Progenitor cell of endocrine pancreas (in vitro differentiated cells): ENCODE results near the gene IRX4. TPM values are rescaled to one million over a fixed set of nuclear protein-coding genes. Genes with fewer than 3 reads are reported as not detected.

Experiments used
- DNase-seq: peaks from one replicate; pipeline ENCODE4 v3.0.0; 2021; ENCODE audit warnings: low spot score; ENCODE audit not compliant: unreplicated experiment
- H3K27ac Mint-ChIP-seq: 2 replicates; pipeline ENCODE4 v1.8.0; 2021; ENCODE audit warnings: mild to moderate bottlenecking, moderate library complexity, mixed read lengths
- H3K27me3 Mint-ChIP-seq: 2 replicates; pipeline ENCODE4 v1.8.0; 2021; ENCODE audit warnings: mixed read lengths
- H3K36me3 Mint-ChIP-seq: 2 replicates; pipeline ENCODE4 v1.8.0; 2022; ENCODE audit warnings: mixed read lengths; ENCODE audit not compliant: insufficient read depth
- H3K4me1 Mint-ChIP-seq: 2 replicates; pipeline ENCODE4 v1.8.0; 2021; ENCODE audit warnings: low read depth, mixed read lengths
- H3K4me3 Mint-ChIP-seq: 2 replicates; pipeline ENCODE4 v1.8.0; 2021; ENCODE audit warnings: low read depth, mild to moderate bottlenecking, moderate library complexity, mixed read lengths
- H3K9me3 Mint-ChIP-seq: 2 replicates; pipeline ENCODE4 v1.8.0; 2021; ENCODE audit warnings: low read depth, mixed read lengths
- total RNA-seq: library from RNA; stranded (reverse); gene quantifications from 2 replicates; pipeline ENCODE4 v1.2.1, GENCODE V29; 2021
- TF ChIP-seq, protein P1 (sequence below): fragments of 200-600 bp; sonication (generic); IDR thresholded peaks from one replicate; pipeline ENCODE4 v1.5.0; 2021; ENCODE audit warnings: antibody characterized with exemption, mild to moderate bottlenecking; ENCODE audit not compliant: unreplicated experiment

Gene IRX4
- total RNA-seq, 1 donor from 2014 or later, result 0.17 TPM

DNA sequence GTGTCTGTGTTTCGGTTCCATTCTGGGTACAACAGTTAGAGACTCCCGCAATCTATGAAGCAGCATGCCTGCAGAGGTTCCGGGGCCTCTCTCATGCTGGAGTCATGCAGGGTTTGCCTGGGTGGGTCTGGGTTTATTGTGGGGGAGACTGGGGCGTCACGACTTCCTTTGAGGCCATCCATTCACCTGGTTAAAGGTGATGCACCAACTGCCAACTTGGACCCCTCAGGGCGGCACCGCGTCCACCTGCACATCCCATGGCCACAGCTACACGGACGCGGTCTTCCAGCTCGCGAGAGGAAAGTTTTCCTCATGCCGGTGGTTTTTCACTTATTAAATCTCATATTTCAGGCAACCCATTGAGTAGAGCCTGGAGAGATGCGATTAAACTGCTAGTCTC lies 30.9 kb upstream of the IRX4 start:
- no peaks in the 10 kb centered on the region for H3K4me1 Mint-ChIP-seq
- no peak overlapping the region for H3K4me3 Mint-ChIP-seq
- H3K27ac Mint-ChIP-seq, result no peak overlapping the region
- H3K9me3 Mint-ChIP-seq, result no peaks in the 10 kb centered on the region
- H3K36me3 Mint-ChIP-seq, result no peaks in the 10 kb centered on the region
- TF ChIP-seq, protein P1, sequence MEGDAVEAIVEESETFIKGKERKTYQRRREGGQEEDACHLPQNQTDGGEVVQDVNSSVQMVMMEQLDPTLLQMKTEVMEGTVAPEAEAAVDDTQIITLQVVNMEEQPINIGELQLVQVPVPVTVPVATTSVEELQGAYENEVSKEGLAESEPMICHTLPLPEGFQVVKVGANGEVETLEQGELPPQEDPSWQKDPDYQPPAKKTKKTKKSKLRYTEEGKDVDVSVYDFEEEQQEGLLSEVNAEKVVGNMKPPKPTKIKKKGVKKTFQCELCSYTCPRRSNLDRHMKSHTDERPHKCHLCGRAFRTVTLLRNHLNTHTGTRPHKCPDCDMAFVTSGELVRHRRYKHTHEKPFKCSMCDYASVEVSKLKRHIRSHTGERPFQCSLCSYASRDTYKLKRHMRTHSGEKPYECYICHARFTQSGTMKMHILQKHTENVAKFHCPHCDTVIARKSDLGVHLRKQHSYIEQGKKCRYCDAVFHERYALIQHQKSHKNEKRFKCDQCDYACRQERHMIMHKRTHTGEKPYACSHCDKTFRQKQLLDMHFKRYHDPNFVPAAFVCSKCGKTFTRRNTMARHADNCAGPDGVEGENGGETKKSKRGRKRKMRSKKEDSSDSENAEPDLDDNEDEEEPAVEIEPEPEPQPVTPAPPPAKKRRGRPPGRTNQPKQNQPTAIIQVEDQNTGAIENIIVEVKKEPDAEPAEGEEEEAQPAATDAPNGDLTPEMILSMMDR, result no peak
- H3K27me3 Mint-ChIP-seq, result peaks cover 35% of the 10 kb centered on the region
- no peak for DNase-seq

DNA sequence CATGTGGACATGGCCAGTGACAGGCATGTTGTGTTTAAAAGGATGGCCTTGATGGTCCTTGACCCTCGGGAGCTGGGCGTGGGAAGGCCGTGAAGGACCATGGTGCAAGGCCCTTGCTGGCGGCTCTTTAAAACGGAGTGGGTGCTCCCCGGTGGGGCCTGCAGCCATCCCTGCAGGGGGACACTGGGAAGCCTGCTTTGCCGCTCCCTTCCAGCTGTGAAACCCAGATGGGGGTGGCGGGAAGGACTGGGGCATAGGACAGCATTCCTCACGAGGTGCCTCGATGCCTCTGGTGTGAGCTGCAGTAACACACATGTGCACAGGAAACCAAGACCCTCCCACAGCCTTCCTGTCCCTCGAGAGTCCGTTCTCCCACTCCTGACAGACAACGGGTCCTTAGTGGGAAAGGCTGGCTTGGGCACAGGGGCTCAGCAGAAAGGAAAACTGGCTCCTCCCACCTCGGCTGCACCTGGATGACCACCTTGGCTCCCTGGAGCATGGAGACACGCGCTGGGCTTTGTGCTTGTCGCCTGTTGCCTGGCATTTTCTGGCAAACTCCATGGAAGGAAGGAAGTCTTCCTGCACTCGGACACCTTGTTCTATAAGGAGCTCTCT lies 30.3 kb upstream of the IRX4 start:
- H3K36me3 Mint-ChIP-seq, result no peaks in the 10 kb centered on the region
- H3K4me1 Mint-ChIP-seq, result no peaks in the 10 kb centered on the region
- H3K9me3 Mint-ChIP-seq, result no peaks in the 10 kb centered on the region
- TF ChIP-seq, protein P1, result no peak
- H3K27ac Mint-ChIP-seq, result no peak overlapping the region
- peaks cover 34% of the 10 kb centered on the region for H3K27me3 Mint-ChIP-seq
- no peak for DNase-seq
- H3K4me3 Mint-ChIP-seq, result no peak overlapping the region

DNA sequence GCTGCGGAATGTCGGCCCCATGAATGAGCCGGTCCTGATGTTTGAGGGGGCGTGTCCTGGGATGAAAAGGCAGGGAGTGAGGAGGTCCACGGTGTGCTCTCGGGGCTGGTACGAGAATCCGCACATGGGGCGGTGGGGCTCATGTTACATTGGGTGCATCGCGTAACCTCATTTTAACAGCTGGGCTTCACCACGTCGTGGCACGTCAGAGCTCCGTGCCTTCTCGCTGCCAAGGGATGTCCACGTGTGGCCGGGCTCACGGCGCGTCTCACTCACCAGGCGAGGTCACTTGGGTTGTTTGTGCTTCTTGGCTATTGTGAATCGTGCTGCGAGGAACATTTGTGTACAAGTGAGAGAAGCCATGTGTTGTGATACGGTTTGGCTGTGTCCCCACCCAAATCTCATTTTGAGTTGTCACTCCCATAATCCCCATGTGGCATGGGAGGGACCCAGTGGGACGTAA lies 29.1 kb upstream of the IRX4 start:
- TF ChIP-seq, protein P1, result no peak
- Mint-ChIP-seq H3K27me3 (peaks cover 35% of the 10 kb centered on the region), H3K27ac (no peak overlapping the region), H3K4me3 (no peak overlapping the region), H3K36me3 (no peaks in the 10 kb centered on the region), H3K4me1 (no peaks in the 10 kb centered on the region), H3K9me3 (no peaks in the 10 kb centered on the region)
- DNase-seq, result no peak

DNA sequence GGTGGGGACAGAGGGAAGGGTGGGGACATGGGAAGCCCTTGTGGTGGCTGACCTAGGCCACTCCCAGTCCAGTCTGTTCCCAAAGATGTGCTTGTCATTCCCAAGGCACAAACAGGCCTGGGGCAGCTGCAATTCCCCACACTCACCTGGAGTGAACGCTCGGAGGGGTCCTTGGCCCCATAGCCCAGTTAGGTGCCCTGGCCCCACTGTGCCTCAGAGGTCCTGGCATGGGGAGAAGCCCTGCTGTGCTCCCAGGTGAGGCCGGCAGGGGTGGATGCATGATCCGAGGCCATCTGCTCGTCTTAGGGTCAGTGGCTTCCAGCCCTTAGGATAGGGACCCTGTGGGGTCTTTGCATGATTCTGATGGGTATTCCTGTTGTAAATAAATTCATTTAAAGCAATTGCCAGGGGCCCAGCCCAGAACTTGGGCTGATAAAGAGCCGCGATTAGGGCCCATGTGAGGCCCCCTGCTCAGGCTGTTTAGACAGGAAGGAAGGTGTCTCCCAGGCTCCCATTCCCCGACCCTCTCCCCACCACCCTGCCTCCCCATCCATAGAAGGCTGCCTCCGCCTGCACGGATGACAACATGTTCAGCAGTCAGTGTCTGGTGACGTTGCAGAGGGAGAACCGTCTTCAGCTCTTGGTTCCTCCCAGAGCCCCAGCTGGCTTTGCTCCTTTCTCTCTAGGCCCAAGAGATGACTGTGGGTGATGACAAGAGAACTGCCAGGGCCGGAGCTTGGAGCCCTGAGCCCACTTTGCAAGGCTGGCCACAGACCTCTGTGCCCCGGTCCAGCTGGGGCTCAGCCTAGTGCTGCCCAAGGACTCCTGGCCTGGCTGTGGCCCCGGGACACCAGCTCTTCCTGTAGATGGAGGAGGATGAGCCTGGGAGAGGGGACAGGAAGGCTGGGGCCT lies 28.4 kb upstream of the IRX4 start:
- H3K4me1 Mint-ChIP-seq, result no peaks in the 10 kb centered on the region

More for the DNA sequence above, 28.4 kb upstream of the IRX4 start:
- TF ChIP-seq, protein P1, result no peak
- peaks cover 35% of the 10 kb centered on the region for H3K27me3 Mint-ChIP-seq
- H3K27ac Mint-ChIP-seq, result no peak overlapping the region
- no peak overlapping the region for H3K4me3 Mint-ChIP-seq
- H3K36me3 Mint-ChIP-seq, result no peaks in the 10 kb centered on the region
- DNase-seq, result no peak
- H3K9me3 Mint-ChIP-seq, result no peaks in the 10 kb centered on the region
